Endometrium (tissue), 2 donors: ENCODE data around the gene MRPL46.

Source experiments
- FAIRE-seq: peaks from 2 replicates; lab custom pipeline; 2012; peaks lifted over from hg19 to GRCh38; lab: Jason Lieb, UNC
- donor health status: control.
- donor health status: control.

MRPL46 gene

GRCh38 chr15:88467073-88467934, at the start of gene MRPL46, which contains the start of gene MRPS11:
Gene MRPL46, minus strand, starts transcription at chr15:88467388. Its CDS starts 11 bp downstream, at chr15:88467377.
Gene MRPS11, plus strand, starts transcription at chr15:88467708. Its CDS starts 10 bp downstream, at chr15:88467718.
- no peak for FAIRE-seq

GRCh38 chr15:88513195-88513594, 46.0 kb upstream of the MRPL46 start:
- no peak for FAIRE-seq

GRCh38 chr15:88512601-88513000, 45.4 kb upstream of the MRPL46 start:
- FAIRE-seq: no peak

GRCh38 chr15:88512078-88512477, 44.9 kb upstream of the MRPL46 start:
- no peak for FAIRE-seq

- no peak for FAIRE-seq
These were observed 44.0 kb upstream of the MRPL46 start for GRCh38 chr15:88511161-88511560.

GRCh38 chr15:88509964-88510363, 42.8 kb upstream of the MRPL46 start:
- no peak for FAIRE-seq

DNA sequence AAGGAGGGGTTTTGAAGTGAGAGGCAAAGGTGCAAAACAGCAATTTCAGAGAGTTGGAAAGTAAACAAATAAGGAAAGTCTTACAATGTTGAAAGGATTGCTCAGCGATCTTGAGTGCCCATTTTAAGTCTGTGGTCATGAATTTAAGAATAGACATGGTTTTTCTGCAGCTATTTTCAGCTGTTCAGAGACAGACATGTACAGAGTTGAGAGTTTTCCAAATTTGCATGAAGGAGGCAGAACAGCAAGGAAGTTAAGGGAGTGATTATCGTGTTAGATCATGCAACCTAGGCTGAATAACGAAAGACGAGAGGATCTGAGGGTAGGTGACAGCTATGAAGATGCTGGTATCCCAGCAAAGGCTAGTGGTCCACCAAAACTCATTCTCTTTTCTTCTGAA, 42.1 kb upstream of the MRPL46 start:
- FAIRE-seq: no peak

- no peak for FAIRE-seq
These were observed 39.4 kb upstream of the MRPL46 start for GRCh38 chr15:88506628-88507027.

DNA sequence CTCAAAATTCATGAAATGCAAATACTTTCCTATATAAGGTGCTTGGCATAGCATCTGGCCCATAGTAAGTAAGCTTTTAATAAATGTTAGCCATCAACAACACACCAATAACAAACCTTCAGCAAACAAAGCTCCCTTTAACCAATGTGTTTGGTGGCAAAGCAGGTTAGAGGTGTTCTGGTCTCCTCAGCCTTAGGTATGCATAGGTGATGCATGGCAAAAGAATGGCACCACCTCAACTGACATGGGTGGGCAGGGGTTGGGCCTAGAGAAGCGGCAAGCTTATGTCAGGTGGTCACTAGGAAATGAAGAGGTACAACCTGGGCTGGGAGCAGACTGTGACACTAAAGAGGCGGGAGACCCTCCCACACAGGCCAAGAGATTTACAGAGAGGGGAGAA, 38.5 kb upstream of the MRPL46 start:
- no peak for FAIRE-seq

DNA sequence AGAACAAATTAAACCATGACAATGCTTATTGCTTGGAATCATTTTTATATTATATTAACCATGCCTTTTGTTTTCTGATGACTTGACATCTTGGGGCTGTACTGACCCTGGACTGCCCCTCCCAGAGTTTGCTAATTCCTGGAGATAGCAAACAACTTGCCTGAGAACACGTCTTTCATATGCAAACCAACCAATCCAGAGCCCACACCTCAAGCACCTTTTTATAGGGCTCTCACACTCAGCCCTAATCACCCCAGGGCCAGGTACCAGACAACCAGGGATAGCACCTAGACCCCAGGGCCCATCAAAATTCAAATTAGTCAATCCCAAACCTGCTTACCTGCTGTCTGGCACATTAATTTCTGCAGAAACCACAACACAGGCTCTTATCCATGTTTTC, 37.3 kb upstream of the MRPL46 start:
- FAIRE-seq: no peak

- no peak for FAIRE-seq
These were observed 31.8 kb upstream of the MRPL46 start for GRCh38 chr15:88498996-88499395.

GRCh38 chr15:88497109-88497765, 30.0 kb upstream of the MRPL46 start:
- FAIRE-seq: no peak

GRCh38 chr15:88493844-88494243, 26.7 kb upstream of the MRPL46 start:
- no peak for FAIRE-seq

GRCh38 chr15:88491158-88491557, 24.0 kb upstream of the MRPL46 start:
- no peak for FAIRE-seq

- no peak for FAIRE-seq
These were observed 22.8 kb upstream of the MRPL46 start for GRCh38 chr15:88490036-88490435.

DNA sequence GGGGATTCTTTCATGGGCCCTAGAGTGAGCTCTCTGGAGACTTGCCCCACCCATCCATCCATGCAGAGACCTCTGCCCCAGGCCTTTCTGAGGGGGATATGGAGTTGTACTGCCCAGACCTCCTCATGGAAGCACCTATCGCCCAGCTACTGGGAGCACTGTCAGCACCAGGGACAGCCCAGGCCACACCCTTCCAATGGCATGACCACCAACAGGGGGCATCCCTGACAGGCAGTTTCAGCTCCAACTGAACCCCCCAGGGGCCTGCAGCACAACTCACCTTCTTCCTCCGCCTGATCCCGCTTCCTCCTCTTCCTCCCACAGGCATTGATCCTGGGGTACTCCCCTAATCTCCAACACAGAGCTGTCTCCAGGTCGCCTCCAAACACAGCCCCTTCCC, 22.1 kb upstream of the MRPL46 start:
- no peak for FAIRE-seq

- no peak for FAIRE-seq
These were observed 20.8 kb upstream of the MRPL46 start for GRCh38 chr15:88487796-88488523.

GRCh38 chr15:88487178-88487795, 20.1 kb upstream of the MRPL46 start:
- no peak for FAIRE-seq

DNA sequence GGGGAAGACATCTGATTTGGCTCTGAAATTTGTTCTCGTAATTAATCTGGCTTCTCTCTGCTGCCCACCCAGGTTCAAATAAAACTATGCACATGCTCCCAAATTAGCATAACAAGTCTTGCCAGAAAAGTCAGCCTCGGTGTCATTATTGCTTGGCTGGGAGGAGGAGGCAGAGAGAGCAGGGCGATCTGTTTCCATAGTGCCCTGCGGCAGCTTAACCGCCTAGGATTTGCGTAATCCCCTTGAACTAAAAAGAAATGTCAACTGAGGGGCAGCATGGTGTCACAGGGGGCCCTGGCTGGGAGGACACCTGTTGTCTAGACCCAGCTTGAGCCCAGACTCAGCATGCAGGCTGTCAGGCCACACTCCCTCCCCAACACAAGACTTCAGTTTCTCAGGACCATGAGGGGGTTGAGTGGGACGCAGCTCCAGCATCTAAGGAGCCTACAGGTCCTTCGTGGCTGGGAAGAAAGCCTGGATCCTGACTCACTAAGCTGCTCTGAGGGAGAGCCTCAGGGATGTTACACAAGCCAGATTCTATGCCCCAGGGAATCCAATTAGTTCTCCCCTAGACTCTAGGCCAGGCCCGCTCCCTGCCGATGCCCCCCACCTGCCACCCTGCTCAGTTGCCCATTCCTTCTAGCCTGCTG, 17.6 kb upstream of the MRPL46 start:
- no peak for FAIRE-seq

DNA sequence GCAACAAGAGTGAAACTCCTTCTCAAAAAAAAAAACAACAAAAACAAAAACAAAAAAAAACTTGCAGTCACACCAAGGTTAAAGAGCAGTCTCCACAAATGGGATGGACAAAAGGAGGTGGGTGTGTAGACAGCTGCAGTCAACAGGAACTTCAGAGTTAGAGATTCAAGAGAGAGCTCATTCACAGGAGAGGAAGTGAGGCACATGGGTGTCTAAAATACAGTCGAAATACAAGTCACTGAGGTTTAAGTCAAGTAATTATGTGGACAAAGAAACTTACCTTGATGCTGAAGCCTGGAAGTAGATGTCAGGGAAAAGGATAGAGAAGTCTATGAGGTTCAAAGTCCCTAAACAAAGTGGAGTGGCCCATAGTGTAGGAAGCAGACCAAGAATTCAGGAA, 15.1 kb upstream of the MRPL46 start:
- FAIRE-seq: no peak

DNA sequence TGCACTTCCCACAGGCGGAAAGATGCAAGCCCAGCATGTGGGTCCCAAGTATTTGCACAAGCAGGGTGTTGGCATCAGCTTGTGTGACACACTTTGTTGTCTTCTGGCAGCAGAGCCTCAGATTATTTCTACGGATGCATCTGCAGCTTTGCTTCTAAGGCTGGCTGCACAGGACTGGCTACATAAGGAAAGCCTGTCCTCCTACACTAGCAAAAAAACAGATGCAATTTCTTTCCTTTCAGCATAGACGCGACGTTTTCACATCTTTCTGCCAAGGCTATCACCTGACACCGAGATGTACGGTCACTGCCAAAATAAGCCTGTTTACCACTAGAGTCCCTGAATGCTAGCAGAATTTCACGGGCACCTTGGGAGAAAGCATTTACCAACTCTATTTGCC, 13.8 kb upstream of the MRPL46 start:
- FAIRE-seq: no peak

- FAIRE-seq: no peak
These were observed 12.0 kb upstream of the MRPL46 start for GRCh38 chr15:88479169-88479568.
